Gastrocnemius medialis (tissue), 4 donors: ENCODE results near the gene NAV3.

Experiments used
- POLR2A ChIP-seq, 2 donors: fragments of 450-650 bp; IDR thresholded peaks; one replicate each; pipeline ENCODE4 v1.6.1; 2017; ENCODE audit warnings: antibody characterized with exemption in 2 of 2, mild to moderate bottlenecking in 2 of 2, moderate library complexity in 2 of 2
- TF ChIP-seq, protein P1 (sequence below), 5 experiments: fragments of 450-650 bp in 3 of 5; fragments of 200-600 bp in 2 of 5; sonication (generic) in 2 of 5; IDR thresholded peaks in 4 of 5; conservative IDR thresholded peaks in 1 of 5; 1 replicate in 4 of 5; 2 replicates in 1 of 5; pipeline ENCODE4 v1.5.1; 2016 to 2019; ENCODE audit warnings: antibody characterized with exemption in 5 of 5, mild to moderate bottlenecking in 3 of 5, moderate library complexity in 3 of 5

DNA sequence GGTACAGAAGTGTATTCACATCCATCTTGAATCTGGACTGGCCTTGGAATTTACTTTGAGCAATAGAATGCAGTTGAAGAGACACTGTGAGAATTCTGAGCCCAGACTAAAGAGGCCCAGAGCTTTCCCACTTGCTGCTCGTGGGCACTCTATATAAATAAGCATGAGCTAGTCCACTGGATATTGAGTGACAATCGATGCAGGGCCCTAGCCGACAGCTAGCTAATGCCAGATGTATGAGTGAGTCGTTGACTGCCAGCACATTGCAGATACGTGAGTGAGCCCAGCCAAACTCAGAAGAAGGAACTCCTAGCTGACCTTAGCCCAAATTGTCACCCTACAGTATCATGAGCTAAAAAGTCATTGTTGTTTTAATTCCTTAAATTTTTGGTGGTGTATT is 24.9 kb downstream of the NAV3 start:
- TF ChIP-seq, protein P1, sequence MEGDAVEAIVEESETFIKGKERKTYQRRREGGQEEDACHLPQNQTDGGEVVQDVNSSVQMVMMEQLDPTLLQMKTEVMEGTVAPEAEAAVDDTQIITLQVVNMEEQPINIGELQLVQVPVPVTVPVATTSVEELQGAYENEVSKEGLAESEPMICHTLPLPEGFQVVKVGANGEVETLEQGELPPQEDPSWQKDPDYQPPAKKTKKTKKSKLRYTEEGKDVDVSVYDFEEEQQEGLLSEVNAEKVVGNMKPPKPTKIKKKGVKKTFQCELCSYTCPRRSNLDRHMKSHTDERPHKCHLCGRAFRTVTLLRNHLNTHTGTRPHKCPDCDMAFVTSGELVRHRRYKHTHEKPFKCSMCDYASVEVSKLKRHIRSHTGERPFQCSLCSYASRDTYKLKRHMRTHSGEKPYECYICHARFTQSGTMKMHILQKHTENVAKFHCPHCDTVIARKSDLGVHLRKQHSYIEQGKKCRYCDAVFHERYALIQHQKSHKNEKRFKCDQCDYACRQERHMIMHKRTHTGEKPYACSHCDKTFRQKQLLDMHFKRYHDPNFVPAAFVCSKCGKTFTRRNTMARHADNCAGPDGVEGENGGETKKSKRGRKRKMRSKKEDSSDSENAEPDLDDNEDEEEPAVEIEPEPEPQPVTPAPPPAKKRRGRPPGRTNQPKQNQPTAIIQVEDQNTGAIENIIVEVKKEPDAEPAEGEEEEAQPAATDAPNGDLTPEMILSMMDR (IDR thresholded peaks at IDR 0.05 in 4 of 5, conservative IDR thresholded peaks at IDR 0.05 in 1 of 5), result no peak
- TF ChIP-seq POLR2A (IDR thresholded peaks at IDR 0.05), result no peak
